DOHH2 (cell line): ENCODE measurements around the gene MYL5.

Experiments
- H3F3A ChIP-seq: fragments of 200-600 bp; sonication (generic), shearing (Covaris generic); 2 replicates; pipeline ENCODE4 v1.6.0; 2016; ENCODE audit warnings: antibody characterized with exemption, mild to moderate bottlenecking; ENCODE audit not compliant: control insufficient read depth, insufficient read depth
- H3K27ac ChIP-seq: fragments of 200-600 bp; sonication (generic); 2 replicates; pipeline ENCODE4 v1.5.1; 2014; ENCODE audit warnings: low read depth, mild to moderate bottlenecking, low read length, moderate library complexity
- H3K27me3 ChIP-seq: fragments of 200-600 bp; sonication (generic); 2 replicates; pipeline ENCODE4 v1.6.1; 2014; ENCODE audit warnings: mild to moderate bottlenecking, low read length, mixed read lengths; ENCODE audit not compliant: control insufficient read depth
- H3K36me3 ChIP-seq: fragments of 200-600 bp; sonication (generic); 2 replicates; pipeline ENCODE4 v1.6.1; 2014; ENCODE audit warnings: mild to moderate bottlenecking, low read length, moderate library complexity, mixed read lengths; ENCODE audit not compliant: control insufficient read depth
- H3K4me1 ChIP-seq: fragments of 200-600 bp; sonication (generic); 2 replicates; pipeline ENCODE4 v1.6.1; 2014; ENCODE audit warnings: mild to moderate bottlenecking, low read length, mixed read lengths; ENCODE audit not compliant: control insufficient read depth
- H3K4me2 ChIP-seq: fragments of 200-600 bp; sonication (generic); 2 replicates; pipeline ENCODE4 v1.6.0; 2014; ENCODE audit warnings: mild to moderate bottlenecking, low read length, moderate library complexity
- H3K4me3 ChIP-seq: fragments of 200-600 bp; sonication (generic); 2 replicates; pipeline ENCODE4 v1.5.1; 2014; ENCODE audit warnings: mild to moderate bottlenecking, low read length, mixed read lengths
- H3K79me2 ChIP-seq: fragments of 200-600 bp; sonication (generic); 2 replicates; pipeline ENCODE4 v1.6.1; 2014; ENCODE audit warnings: mild to moderate bottlenecking, low read length, mixed read lengths; ENCODE audit not compliant: control insufficient read depth
- H3K9me2 ChIP-seq: fragments of 200-600 bp; sonication (generic); replicated peaks from 2 replicates; pipeline ENCODE4 v1.6.1; 2014; ENCODE audit warnings: mild to moderate bottlenecking, low read length, mixed read lengths; ENCODE audit not compliant: control insufficient read depth
- H3K9me3 ChIP-seq: fragments of 200-600 bp; sonication (generic); 2 replicates; pipeline ENCODE4 v1.6.1; 2014; ENCODE audit warnings: antibody characterized with exemption, low read length, mixed read lengths; ENCODE audit not compliant: control insufficient read depth, insufficient read depth
- H4K20me1 ChIP-seq: fragments of 200-600 bp; sonication (generic); 2 replicates; pipeline ENCODE4 v1.6.0; 2014; ENCODE audit warnings: low read depth, mild to moderate bottlenecking, antibody characterized with exemption, low read length, moderate library complexity; ENCODE audit not compliant: control insufficient read depth, insufficient read depth
- EZH2phosphoT487 ChIP-seq: fragments of 200-600 bp; sonication (generic); IDR thresholded peaks from 2 replicates; pipeline ENCODE4 v1.6.1; 2017; ENCODE audit warnings: borderline replicate concordance, mild to moderate bottlenecking, antibody characterized with exemption, low read length, moderate library complexity, mixed read lengths
- TF ChIP-seq, protein P1 (sequence below): fragments of 200-600 bp; sonication (generic); IDR thresholded peaks from one replicate; pipeline ENCODE4 v1.5.1; 2014; ENCODE audit warnings: antibody characterized with exemption, mild to moderate bottlenecking, low read depth, low read length; ENCODE audit not compliant: poor library complexity, severe bottlenecking

MYL5 gene

DNA sequence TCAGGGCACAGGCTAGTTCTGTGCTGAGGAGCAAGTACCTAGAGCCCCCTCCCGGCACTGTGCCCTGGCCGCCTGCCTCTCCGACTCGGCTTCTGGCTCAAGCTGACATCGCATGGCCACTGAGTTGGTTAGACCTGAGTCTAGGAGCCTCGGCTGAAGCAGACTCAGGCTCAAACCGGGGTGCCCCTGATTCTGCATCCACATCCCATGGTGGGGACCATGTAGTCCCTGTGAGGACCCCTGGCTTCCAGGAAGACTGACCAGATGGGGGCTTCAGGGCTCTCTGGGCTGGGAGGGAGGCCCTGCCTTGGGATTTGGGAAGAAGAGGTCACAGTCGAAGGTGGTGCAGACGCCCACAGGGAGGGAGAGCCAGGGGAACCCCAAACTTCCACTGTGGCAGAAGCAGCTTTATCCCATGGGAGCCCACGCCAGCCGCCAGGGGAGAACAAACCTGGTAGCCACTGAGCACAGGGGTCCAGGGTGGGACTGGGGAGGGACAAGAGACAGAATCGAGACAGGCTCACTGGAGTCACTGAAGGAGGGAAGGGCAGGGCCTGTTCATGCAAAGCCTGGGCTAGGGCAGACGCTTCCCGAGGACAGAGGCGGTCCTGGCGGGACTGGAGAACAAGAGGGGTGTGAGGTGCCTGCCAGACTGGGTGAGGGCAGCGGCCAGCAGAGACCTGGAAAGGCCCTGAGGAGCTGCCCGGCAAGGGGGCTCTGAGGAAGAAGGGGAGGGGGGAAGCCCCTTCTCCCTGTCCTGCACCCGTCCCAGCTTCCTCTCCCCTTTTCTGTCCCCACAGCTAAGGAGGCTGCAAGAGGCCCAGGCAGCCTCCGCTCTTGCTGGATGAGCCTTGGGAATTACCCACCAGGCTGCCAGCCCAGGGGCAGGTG is 47.9 kb upstream of the MYL5 start:
- Histone ChIP-seq H3K4me1 (no peaks in the 10 kb centered on the region), H3K9me3 (peaks cover 29% of the 10 kb centered on the region; the same call in 1 of the 2 replicates), H3K4me2 (no peak overlapping the region), H3F3A (no peaks in the 10 kb centered on the region), H3K27me3 (no peaks in the 10 kb centered on the region), H3K9me2 (no peaks in the 10 kb centered on the region), H3K36me3 (no peaks in the 10 kb centered on the region), H3K4me3 (no peak overlapping the region), H4K20me1 (no peaks in the 10 kb centered on the region), H3K79me2 (no peaks in the 10 kb centered on the region), H3K27ac (no peak overlapping the region)
- no peak for TF ChIP-seq EZH2phosphoT487
- TF ChIP-seq, protein P1, sequence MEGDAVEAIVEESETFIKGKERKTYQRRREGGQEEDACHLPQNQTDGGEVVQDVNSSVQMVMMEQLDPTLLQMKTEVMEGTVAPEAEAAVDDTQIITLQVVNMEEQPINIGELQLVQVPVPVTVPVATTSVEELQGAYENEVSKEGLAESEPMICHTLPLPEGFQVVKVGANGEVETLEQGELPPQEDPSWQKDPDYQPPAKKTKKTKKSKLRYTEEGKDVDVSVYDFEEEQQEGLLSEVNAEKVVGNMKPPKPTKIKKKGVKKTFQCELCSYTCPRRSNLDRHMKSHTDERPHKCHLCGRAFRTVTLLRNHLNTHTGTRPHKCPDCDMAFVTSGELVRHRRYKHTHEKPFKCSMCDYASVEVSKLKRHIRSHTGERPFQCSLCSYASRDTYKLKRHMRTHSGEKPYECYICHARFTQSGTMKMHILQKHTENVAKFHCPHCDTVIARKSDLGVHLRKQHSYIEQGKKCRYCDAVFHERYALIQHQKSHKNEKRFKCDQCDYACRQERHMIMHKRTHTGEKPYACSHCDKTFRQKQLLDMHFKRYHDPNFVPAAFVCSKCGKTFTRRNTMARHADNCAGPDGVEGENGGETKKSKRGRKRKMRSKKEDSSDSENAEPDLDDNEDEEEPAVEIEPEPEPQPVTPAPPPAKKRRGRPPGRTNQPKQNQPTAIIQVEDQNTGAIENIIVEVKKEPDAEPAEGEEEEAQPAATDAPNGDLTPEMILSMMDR: no peak

DNA sequence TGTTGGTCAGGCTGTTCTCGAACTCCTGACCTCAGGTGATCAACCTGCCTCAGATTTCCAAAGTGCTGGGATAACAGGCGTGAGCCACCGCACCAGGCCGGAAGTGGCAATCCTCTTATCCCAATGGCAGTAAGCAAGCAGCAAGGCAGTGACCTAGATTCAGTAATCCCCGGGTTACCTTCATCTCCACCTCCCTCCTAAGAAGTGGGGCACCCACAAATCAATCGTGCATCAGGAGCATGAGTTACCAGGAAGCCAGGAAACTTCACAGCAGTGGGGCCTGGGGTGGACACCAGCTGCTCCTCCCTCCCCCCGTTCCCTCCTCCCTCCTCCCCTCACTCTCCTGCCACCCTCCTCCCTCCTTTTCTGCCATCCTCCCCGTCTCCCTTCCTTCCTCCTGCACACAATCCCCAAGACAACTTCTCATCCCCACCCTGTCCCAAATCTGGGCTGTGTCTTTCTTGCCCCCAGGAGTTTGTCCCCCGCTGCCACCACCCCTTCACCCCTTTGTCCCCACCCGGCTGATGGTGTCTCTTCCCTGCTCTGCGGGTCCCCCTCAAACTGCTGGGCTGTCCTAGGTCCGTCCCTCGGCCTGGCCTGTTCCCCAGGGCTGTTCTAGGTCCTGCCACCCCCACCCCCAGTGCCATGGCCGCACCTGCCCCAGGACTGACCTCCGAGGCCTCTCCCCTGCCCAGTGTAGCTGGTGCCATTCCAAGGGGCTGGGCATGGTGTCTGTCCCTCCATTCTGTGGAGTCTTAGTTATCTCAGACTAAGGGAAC is 46.8 kb upstream of the MYL5 start:
- H3K27me3 ChIP-seq: no peaks in the 10 kb centered on the region
- no peaks in the 10 kb centered on the region for H3K4me1 ChIP-seq
- no peak overlapping the region for H3K4me2 ChIP-seq
- peaks cover 33% of the 10 kb centered on the region; the same call in 1 of the 2 replicates for H3K9me3 ChIP-seq
- H3K4me3 ChIP-seq: no peak overlapping the region
- TF ChIP-seq, protein P1: no peak
- TF ChIP-seq EZH2phosphoT487: no peak
- no peaks in the 10 kb centered on the region for H4K20me1 ChIP-seq
- no peaks in the 10 kb centered on the region for H3K9me2 ChIP-seq
- no peak overlapping the region for H3K27ac ChIP-seq
- no peaks in the 10 kb centered on the region for H3K36me3 ChIP-seq
- H3K79me2 ChIP-seq: no peaks in the 10 kb centered on the region
- no peaks in the 10 kb centered on the region for H3F3A ChIP-seq

DNA sequence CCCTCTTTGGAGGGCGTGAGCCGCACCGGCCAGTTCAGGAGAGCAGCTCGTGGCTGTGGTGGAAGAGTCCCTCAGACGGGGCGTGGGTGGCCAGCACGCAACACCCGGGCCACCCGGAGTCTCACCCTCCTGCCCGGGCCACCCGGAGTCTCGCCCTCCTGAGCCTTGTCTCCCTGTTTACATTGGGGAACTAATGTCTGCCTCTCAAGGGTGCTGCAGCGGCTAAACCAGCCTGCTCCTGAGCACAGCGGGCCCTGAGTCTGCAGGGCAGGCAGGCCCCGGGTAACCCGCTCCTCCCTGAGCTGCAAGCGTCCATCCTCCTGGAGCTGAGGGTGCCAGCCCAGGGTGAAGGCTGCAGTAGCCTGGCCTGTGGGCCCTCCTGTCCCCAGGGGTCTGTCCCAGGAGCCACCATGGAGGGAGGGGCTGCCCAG is 46.0 kb upstream of the MYL5 start:
- H3K4me2 ChIP-seq: no peak overlapping the region
- TF ChIP-seq EZH2phosphoT487: no peak
- TF ChIP-seq, protein P1: no peak
- no peaks in the 10 kb centered on the region for H3K27me3 ChIP-seq

More for the DNA sequence above, 46.0 kb upstream of the MYL5 start:
- H3K27ac ChIP-seq: no peak overlapping the region
- H3K79me2 ChIP-seq: no peaks in the 10 kb centered on the region
- H3K9me3 ChIP-seq: peaks cover 32% of the 10 kb centered on the region; the same call in 1 of the 2 replicates
- no peaks in the 10 kb centered on the region for H3K4me1 ChIP-seq
- no peaks in the 10 kb centered on the region for H3K36me3 ChIP-seq
- no peak overlapping the region for H3K4me3 ChIP-seq
- H3F3A ChIP-seq: no peaks in the 10 kb centered on the region
- H3K9me2 ChIP-seq: no peaks in the 10 kb centered on the region
- H4K20me1 ChIP-seq: no peaks in the 10 kb centered on the region
